ENCODE data around the gene HOXB3.

HOXB3 gene

GRCh38 chr17:48588074-48588415 is 2.0 kb downstream of the HOXB3 start:
- Histone ChIP-seq H3K27ac (ENCODE audit: extremely low read depth, low read depth, low read length) (peak overlapping the region; percentile 92), H3K4me1 (ENCODE audit: control insufficient read depth, insufficient read depth, low read length) (peaks cover 46% of the 10 kb centered on the region), H3K9me3 (ENCODE audit: control insufficient read depth, insufficient read depth, low read depth, low read length) (no peaks in the 10 kb centered on the region), H3K4me3 (ENCODE audit: low read depth, low read length) (no peak overlapping the region), H3K36me3 (ENCODE audit: control insufficient read depth in 2 of 2, insufficient read depth in 1 of 2, low read length in 2 of 2) (peaks cover 0 to 33% of the 10 kb centered on the region in 2 experiments; a peak in 2 of 3 replicates)
- ChIA-PET POLR2A (interaction anchor here (0.8 to 2.4 kb wide), 7 partner anchors 9 to 88 kb away, joined by 3 to 9 read pairs (median 4); no protein-coding TSS in a partner anchor), CTCF (interaction anchor here (0.7 to 3.2 kb wide), 17 partner anchors 25 to 374 kb away, joined by 3 to 18 read pairs (median 5); no protein-coding TSS in a partner anchor)
- TF ChIP-seq ZNF670 (tag by site-specific recombination; IDR thresholded peaks at IDR 0.05; ENCODE audit: low read depth) = no peak
- 0 out of 2 replicates have a peak, but pooled peaks have one; percentile 9 for TF ChIP-seq ZNF596 (tag by site-specific recombination; IDR thresholded peaks at IDR 0.05)
- TF ChIP-seq, protein P1, sequence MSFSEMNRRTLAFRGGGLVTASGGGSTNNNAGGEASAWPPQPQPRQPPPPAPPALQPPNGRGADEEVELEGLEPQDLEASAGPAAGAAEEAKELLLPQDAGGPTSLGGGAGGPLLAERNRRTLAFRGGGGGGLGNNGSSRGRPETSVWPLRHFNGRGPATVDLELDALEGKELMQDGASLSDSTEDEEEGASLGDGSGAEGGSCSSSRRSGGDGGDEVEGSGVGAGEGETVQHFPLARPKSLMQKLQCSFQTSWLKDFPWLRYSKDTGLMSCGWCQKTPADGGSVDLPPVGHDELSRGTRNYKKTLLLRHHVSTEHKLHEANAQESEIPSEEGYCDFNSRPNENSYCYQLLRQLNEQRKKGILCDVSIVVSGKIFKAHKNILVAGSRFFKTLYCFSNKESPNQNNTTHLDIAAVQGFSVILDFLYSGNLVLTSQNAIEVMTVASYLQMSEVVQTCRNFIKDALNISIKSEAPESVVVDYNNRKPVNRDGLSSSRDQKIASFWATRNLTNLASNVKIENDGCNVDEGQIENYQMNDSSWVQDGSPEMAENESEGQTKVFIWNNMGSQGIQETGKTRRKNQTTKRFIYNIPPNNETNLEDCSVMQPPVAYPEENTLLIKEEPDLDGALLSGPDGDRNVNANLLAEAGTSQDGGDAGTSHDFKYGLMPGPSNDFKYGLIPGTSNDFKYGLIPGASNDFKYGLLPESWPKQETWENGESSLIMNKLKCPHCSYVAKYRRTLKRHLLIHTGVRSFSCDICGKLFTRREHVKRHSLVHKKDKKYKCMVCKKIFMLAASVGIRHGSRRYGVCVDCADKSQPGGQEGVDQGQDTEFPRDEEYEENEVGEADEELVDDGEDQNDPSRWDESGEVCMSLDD (tag by site-specific recombination; IDR thresholded peaks at IDR 0.05) = peak; percentile 59; the same call in 1 of the 2 replicates

- Histone ChIP-seq H3K27ac (ENCODE audit: extremely low read depth, low read depth, low read length) (peak overlapping the region; percentile 92), H3K36me3 (ENCODE audit: control insufficient read depth in 2 of 2, insufficient read depth in 1 of 2, low read length in 2 of 2) (peaks cover 0 to 33% of the 10 kb centered on the region in 2 experiments; a peak in 2 of 3 replicates), H3K4me3 (ENCODE audit: low read depth, low read length) (no peak overlapping the region), H3K9me3 (ENCODE audit: control insufficient read depth, insufficient read depth, low read depth, low read length) (no peaks in the 10 kb centered on the region), H3K4me1 (ENCODE audit: control insufficient read depth, insufficient read depth, low read length) (peaks cover 50% of the 10 kb centered on the region)
- POLR2A ChIA-PET = interaction anchor here (0.5 to 2.4 kb wide), 8 partner anchors 9 to 410 kb away, joined by 3 to 9 read pairs (median 4); partner anchors contain the start of gene IGF2BP1
- CTCF ChIA-PET = interaction anchor here (0.6 to 3.2 kb wide), 21 partner anchors 22 to 652 kb away, joined by 3 to 18 read pairs (median 3); no protein-coding TSS in a partner anchor
- TF ChIP-seq KLF10 (tag by site-specific recombination; IDR thresholded peaks at IDR 0.05) (peak; percentile 53; the same call in 1 of the 2 replicates), KLF16 (tag by site-specific recombination; IDR thresholded peaks at IDR 0.05) (peak; percentile 63; the same call in 1 of the 2 replicates), ZNF629 (tag by site-specific recombination; IDR thresholded peaks at IDR 0.05) (0 out of 2 replicates have a peak, but pooled peaks have one; percentile 16), ZNF223 (tag by site-specific recombination; IDR thresholded peaks at IDR 0.05) (no peak), ZNF426 (tag by site-specific recombination; IDR thresholded peaks at IDR 0.05) (no peak), ZNF398 (tag by site-specific recombination; IDR thresholded peaks at IDR 0.05) (peak; percentile 51; the same call in 1 of the 2 replicates), ZBTB17 (tag by site-specific recombination; IDR thresholded peaks at IDR 0.05) (peak; percentile 74; the same call in 1 of the 2 replicates), ZNF324 (tag by site-specific recombination; IDR thresholded peaks at IDR 0.05) (no peak), ZEB2 (tag by site-specific recombination; IDR thresholded peaks at IDR 0.05) (peak; percentile 88), KLF9 (tag by site-specific recombination; IDR thresholded peaks at IDR 0.05; ENCODE audit: low read depth) (peak; percentile 10; the same call in 1 of the 2 replicates), INSM2 (tag by site-specific recombination; IDR thresholded peaks at IDR 0.05) (no peak), ATF2 (tag by site-specific recombination; IDR thresholded peaks at IDR 0.05; ENCODE audit: low read depth) (no peak), IKZF3 (tag by site-specific recombination; IDR thresholded peaks at IDR 0.05) (peak; percentile 97), ZNF48 (tag by site-specific recombination; IDR thresholded peaks at IDR 0.05) (no peak), ZNF341 (tag by site-specific recombination; IDR thresholded peaks at IDR 0.05; ENCODE audit: low read depth) (peak; percentile 50)
- TF ChIP-seq, protein P2, sequence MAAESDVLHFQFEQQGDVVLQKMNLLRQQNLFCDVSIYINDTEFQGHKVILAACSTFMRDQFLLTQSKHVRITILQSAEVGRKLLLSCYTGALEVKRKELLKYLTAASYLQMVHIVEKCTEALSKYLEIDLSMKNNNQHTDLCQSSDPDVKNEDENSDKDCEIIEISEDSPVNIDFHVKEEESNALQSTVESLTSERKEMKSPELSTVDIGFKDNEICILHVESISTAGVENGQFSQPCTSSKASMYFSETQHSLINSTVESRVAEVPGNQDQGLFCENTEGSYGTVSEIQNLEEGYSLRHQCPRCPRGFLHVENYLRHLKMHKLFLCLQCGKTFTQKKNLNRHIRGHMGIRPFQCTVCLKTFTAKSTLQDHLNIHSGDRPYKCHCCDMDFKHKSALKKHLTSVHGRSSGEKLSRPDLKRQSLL (tag by site-specific recombination; IDR thresholded peaks at IDR 0.05) = 0 out of 2 replicates have a peak, but pooled peaks have one; percentile 74
- TF ChIP-seq, protein P3, sequence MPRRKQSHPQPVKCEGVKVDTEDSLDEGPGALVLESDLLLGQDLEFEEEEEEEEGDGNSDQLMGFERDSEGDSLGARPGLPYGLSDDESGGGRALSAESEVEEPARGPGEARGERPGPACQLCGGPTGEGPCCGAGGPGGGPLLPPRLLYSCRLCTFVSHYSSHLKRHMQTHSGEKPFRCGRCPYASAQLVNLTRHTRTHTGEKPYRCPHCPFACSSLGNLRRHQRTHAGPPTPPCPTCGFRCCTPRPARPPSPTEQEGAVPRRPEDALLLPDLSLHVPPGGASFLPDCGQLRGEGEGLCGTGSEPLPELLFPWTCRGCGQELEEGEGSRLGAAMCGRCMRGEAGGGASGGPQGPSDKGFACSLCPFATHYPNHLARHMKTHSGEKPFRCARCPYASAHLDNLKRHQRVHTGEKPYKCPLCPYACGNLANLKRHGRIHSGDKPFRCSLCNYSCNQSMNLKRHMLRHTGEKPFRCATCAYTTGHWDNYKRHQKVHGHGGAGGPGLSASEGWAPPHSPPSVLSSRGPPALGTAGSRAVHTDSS (tag by site-specific recombination; IDR thresholded peaks at IDR 0.05) = peak; percentile 67
Observed at GRCh38 chr17:48587276-48588073, 2.6 kb downstream of the HOXB3 start.

Data from HEK293 (cell line).